Omental fat pad (tissue), 4 donors: ENCODE results near the gene RAB1A. TPM values are rescaled to one million over a fixed set of nuclear protein-coding genes. Genes with fewer than 3 reads are reported as not detected.

ENCODE experiments used
- ATAC-seq: fragments of 150-250 bp; one replicate; pipeline ENCODE4 v1.9.1; 2016; ENCODE audit warnings: mild to moderate bottlenecking, moderate library complexity; ENCODE audit not compliant: low FRiP score
- DNase-seq: peaks from one replicate; pipeline ENCODE4 v3.0.0-alpha.2; 2019; ENCODE audit warnings: low spot score
- total RNA-seq, 4 donors: library from RNA; depleted of rRNA; stranded (reverse); fragments of >200 nt; gene quantifications; one replicate each; pipeline ENCODE4 v1.1.0, GENCODE V29; 2016
- TF ChIP-seq, protein P1 (sequence below), 3 donors: fragments of 450-650 bp; IDR thresholded peaks; one replicate each; pipeline ENCODE4 v1.5.1; 2016 to 2017; ENCODE audit warnings: antibody characterized with exemption in 3 of 3, mild to moderate bottlenecking in 3 of 3, moderate library complexity in 2 of 3

Gene RAB1A
- total RNA-seq, 4 donors from 2014 or later = 100 to 177 (median 113) TPM

DNA sequence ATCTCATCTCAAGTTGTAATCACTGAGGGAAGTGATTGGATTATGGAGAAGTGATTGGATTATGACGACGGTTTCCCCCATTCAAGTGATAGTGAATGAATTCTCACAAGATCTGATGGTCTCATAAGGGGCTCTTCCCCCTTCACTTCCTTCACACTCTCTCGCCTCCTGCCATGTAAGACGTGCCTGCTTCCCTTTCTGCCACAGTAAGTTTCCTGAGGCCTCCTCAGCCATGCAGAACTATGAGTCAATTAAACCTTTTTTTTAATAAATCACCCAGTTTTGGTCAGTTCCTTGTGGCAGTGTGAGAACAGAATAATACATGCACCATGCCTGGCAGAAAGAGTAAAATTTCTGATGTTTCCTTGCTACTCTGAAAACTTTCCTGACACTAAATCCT lies 37.1 kb downstream of the RAB1A start:
- no peak for DNase-seq
- TF ChIP-seq, protein P1, sequence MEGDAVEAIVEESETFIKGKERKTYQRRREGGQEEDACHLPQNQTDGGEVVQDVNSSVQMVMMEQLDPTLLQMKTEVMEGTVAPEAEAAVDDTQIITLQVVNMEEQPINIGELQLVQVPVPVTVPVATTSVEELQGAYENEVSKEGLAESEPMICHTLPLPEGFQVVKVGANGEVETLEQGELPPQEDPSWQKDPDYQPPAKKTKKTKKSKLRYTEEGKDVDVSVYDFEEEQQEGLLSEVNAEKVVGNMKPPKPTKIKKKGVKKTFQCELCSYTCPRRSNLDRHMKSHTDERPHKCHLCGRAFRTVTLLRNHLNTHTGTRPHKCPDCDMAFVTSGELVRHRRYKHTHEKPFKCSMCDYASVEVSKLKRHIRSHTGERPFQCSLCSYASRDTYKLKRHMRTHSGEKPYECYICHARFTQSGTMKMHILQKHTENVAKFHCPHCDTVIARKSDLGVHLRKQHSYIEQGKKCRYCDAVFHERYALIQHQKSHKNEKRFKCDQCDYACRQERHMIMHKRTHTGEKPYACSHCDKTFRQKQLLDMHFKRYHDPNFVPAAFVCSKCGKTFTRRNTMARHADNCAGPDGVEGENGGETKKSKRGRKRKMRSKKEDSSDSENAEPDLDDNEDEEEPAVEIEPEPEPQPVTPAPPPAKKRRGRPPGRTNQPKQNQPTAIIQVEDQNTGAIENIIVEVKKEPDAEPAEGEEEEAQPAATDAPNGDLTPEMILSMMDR (IDR thresholded peaks at IDR 0.05) = no peak
- no peak for ATAC-seq

DNA sequence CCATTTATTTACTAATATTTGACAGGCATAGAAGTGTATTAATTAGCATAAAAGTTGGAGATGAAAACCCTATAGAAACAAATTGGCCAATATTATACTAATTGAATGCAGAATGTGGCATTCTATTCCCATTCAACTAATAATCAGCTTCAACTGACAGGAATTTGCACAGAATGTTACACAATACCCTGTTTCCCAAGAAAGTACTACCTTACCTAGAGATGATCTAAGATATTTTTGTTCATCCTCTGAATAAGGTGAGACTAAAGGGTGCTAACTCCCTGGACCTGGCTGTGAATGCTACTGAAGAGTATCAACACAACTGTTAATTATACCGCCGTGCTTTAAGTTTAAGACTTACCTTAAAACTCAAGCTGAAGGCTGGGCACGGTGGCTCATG lies 44.8 kb downstream of the RAB1A start:
- no peak for ATAC-seq
- TF ChIP-seq, protein P1 (IDR thresholded peaks at IDR 0.05) = no peak
- DNase-seq = no peak

DNA sequence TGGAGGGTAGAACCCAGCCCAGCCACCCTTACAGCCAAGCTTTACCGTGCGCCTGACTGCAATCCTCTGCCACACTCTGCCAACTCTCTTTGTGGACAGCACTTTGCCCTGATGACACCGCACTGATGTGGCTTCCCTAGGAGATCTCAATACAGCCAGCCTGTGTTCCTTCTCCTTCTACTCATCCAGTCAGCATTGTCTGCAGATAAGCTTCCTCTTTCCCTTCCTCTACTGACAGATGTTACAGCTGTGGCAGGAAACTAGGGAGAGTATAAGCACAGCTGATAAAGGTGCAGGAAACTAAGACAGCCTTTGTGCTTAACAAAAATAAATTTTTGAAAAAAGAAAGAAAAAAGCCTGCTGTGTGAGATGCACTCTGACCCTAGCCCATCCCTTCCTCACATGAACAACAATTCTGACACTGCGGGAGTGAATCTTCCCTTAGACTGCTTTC lies 48.6 kb downstream of the RAB1A start:
- ATAC-seq = no peak
- TF ChIP-seq, protein P1 (IDR thresholded peaks at IDR 0.05) = no peak
- DNase-seq = no peak

DNA sequence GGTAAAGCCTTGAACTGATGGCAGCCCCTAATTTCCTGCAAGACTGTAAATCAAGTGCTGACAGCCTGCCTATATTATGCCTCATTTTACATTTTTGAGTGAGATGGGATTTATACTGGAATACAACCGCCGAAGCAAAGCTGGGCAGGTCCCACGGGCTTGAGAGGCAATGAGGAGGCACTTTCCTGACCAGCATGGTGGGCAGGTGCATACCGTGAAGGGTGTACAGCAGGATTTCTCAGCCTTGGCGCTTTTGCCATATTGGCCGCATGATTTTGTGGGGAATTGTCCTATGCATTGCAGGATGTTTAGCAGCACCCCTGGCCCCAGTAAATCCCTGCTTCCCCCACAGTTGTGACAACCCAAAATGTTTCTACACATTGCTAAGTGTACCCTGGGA lies 50.9 kb downstream of the RAB1A start:
- TF ChIP-seq, protein P1 (IDR thresholded peaks at IDR 0.05) = no peak
- no peak for ATAC-seq

DNA sequence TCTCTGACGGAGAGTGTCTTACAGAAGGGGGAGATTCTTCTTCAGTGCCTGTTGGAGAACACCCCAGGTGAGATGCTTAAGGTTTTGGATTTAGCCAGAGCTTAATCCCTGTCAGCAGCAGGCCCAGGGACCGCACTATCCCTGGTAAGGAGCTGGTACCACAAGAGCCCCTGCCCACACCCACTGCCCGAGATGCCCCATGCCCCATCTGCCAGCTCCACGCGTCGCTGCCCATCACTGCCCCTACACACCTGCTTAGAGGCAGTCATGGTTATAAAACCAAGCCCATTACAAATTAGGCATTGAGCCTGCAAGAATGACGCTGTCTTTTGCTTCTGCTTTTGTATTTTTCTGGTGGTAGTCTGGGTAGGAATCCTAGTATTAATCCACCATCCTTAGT lies 52.0 kb downstream of the RAB1A start:
- DNase-seq (no peak), ATAC-seq (no peak)
- TF ChIP-seq, protein P1 (IDR thresholded peaks at IDR 0.05) = no peak

More for the DNA sequence above, 50.9 kb downstream of the RAB1A start:
- no peak for DNase-seq

DNA sequence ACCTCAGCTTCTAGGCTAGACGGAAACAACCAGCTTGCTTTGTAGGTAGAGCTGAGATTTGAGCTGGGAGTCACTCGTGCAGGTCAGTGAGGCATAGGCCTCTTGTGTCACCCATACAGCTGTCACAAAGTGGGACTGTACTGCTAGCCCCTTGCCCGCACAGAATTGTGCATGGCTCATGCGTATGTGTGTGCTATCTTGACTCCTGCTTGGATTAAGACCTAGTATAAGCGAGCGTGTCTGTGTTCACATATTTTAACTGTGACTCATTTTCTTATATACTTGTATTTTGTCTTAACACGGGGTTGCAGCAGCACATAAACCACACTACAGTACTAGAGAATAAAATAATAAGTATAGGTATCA lies 53.6 kb downstream of the RAB1A start:
- ATAC-seq (peak; percentile 47), DNase-seq (no peak)
- TF ChIP-seq, protein P1 (IDR thresholded peaks at IDR 0.05) = no peak

DNA sequence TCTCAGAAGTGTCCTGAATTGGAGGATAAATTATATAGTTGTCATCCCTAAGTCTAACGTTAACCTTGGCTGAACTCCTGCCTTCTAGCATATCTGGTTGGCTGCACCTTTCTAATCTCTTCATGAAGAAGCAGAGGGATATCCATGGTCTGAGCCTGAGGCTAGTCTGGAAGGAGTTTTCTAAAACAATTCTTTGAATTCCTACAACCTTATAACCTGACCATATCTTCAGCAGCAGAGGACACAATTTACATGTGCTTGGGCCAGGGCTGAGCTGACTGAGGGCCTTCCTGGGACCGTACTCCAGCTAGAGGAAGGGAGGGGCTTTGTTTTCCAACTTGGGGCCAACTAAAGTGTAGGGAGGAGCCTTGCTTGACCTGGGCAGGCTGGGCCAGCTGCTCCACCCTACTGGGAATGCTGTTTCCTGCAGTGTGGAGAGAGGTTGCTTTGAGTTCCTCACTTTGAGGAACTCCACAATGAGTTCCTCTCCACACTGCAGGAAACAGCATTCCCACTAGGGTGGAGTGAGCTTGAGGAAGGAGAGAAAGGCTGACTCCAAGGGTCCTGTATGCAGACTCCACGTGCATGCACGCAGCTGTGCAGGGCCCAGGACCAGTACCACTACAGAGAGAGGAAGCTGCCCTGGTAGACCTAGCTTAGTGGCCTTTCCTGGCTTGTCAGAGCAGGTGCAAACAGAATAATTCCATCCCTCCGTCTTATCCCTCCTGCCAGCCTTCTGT lies 54.1 kb downstream of the RAB1A start:
- ATAC-seq (peak; percentile 37), DNase-seq (no peak)
- TF ChIP-seq, protein P1 (IDR thresholded peaks at IDR 0.05) = no peak
